Measurements from ENCODE around the gene TMEM50A. TPM values are rescaled to one million over a fixed set of nuclear protein-coding genes. Genes with fewer than 3 reads are reported as not detected.
"Not testable (repeated sequence)": the region's sequence is repeated elsewhere in the genome, so short reads cannot be mapped to it uniquely, and the experiment has no call there.

Gene TMEM50A
- polyA plus RNA-seq (2013, experiment 1 of 2; ENCODE audit: insufficient read length): 133 TPM
- 137 TPM for polyA plus RNA-seq (2013, experiment 2 of 2; ENCODE audit: insufficient read length)

DNA sequence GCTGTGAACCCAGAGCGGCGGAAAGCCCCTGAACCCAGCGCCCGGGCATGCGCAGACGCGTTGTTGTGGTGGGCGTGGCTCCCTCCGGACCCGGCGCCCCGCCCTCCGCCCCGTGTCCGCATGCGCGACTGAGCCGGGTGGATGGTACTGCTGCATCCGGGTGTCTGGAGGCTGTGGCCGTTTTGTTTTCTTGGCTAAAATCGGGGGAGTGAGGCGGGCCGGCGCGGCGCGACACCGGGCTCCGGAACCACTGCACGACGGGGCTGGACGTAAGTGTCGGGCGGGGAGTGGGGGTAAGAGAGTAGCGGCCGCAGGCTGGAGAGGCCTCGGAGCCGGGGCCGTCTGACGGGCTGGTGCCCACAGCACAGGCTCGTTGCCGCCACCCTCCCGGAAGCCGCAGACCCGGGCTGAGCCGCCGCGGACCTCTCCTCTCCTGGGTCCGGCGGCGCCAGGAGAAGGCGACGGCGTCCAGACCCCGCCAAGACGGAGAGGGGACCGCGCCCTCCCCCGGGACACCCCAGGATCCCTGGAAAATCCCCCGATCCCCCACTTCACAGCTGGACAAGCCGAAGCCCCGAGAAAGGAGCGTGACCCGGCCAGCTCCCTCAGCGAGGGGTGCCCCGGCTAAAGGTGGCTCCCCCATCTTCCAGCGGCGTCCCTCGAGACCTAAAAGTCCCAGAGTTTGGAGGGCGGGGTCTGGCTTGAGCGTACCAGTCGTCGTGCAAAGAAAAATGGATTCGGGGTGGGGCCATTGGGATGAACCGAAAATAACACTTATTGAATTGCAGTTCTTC lies at the start of gene TMEM50A:
TSS of gene TMEM50A (plus strand) at position 147 of the 794 bp plus-strand sequence. CDS start 2,153 bp downstream, outside the sequence.
- peak; percentile 85 for DNase-seq

DNA sequence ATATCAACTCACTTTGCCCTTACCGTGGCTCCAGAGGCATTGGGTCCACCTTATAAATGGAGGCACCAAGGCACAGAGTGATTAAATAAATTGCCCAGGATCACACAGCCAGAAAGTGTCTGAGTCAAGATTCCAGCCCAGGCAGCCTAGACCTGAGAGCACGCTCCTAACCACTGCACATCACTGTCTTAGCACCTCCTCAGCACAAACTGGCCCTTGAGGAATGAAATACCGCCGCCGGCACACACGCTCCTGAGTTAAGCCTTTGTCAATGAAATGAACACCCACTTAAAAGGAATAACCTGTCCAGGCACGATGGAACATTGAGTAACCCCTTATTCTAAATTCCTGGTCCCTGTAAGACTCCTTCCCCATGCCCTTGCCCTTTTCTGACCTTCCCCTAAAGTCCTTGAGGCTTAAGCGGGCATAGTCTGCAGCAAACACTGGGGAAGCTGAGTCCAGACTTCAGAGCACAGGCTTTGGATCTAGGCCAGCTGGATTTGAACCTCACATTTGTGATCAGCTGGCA lies 49.5 kb upstream of the TMEM50A start:
- not testable (repeated sequence) for DNase-seq

DNA sequence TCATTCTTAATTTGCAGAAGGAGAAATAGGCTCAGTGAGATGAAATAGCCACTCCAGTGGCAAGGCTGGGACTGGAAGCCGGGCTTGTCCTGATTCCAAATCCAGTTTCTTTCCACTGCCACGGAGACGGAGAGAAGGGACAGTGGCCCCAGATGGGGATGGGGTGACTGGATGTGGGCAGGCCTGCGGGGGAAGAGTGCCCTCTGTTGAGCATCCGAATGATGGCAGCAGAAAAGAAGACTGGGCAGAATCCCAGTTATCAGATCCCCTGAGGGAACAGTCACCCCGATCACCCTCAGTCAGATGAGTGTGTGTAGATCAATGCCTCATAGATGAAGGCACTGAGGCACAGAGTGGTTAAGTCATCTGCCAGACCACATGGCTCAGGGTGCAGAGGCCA lies 48.1 kb upstream of the TMEM50A start:
- not testable (repeated sequence) for DNase-seq

GRCh38 chr1:25293426-25293825 lies 44.7 kb upstream of the TMEM50A start:
- not testable (repeated sequence) for DNase-seq

DNA sequence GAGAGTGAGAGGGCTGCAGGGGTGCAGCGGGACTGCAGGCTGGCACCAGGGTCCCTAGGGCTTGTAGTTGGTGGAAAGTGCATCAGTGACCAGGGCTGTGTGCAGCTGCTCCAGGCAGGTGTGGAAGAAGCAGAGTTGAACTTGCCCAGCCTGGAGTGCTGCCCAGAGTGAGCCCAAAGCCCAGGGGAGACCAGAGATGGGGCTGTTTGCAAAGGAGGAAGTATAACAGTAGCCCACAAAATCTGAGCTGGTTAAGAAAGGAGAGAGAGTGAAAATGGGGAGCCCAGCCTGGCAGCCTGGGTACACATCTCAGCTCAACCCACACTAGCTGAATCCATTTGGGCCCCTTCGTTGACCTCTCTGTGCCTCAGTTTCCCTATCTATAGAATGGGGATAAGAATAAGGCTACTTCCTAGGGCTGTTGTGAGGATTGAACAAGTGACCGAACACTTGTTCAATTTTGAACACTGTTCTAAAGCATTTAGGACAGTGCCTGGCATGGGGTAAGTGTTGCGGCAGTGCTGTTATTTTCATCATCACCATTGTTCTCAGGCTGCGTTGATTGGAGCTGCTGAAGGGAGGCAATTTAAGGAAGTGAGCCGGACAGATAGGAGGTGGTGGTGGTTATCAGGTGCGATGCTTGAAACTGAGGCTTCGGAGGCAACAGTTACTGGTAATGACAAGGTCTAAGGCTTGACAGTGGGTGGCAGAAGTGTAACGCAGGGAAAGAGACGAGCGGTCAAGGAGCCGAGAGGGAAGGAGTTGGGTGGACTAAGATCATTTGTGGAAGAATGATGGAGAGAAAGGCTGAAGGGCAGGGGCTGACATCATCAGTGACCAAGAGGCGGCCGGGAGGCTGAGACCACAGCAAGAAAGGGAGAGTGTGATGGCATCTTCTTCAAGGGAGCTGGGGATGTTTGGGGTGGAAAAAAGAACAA lies 43.0 kb upstream of the TMEM50A start:
- DNase-seq: not testable (repeated sequence)

GRCh38 chr1:25296501-25296900 lies 41.6 kb upstream of the TMEM50A start:
- DNase-seq: not testable (repeated sequence)

- not testable (repeated sequence) for DNase-seq
These were observed 37.4 kb upstream of the TMEM50A start for GRCh38 chr1:25300729-25301128.

- DNase-seq: not testable (repeated sequence)
These were observed 35.8 kb upstream of the TMEM50A start for GRCh38 chr1:25302330-25302729.

GRCh38 chr1:25304936-25305335 lies 33.2 kb upstream of the TMEM50A start:
- not testable (repeated sequence) for DNase-seq

DNA sequence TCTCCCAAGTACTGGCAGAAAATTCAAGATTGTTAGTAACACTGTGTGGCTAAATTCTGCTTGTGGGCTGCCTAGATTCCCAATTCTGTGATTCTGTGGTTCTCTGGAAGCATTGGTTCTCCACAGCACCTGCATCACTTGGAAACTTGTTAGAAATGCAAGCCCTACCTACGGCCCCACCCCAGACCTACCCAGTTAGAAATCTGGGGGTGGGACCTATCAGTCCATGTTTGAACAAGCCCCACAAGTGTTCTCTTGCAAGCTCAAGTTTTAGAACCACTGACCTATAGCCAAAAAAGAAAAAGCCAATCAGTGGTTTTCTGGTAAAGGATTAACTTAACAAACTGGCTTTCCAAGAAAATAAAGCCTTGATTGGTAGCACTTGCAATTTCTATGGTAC lies 30.0 kb upstream of the TMEM50A start:
- not testable (repeated sequence) for DNase-seq

- DNase-seq: peak; percentile 81
These were observed 29.0 kb upstream of the TMEM50A start for GRCh38 chr1:25309085-25309484.

DNA sequence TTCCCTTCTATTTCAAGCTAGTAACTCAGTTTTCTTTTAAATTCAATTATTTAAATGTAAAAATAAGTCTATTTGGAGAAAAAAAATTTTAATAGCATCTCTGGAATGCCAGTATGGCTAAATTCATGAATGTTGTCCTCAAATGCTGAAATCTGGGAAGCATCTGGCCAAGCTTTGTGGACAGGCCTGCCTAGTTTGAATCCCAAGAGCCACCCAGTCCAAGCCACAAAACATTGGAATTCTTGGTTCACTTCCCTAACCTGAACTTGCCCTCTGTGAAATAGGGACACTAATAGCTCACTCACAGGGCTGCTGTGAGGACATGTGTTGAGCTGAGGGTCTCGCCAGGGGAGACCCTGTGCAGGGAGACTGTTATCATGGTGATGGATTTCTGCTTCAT lies 28.6 kb upstream of the TMEM50A start:
- peak; percentile 60 for DNase-seq

GRCh38 chr1:25312806-25313470 lies 25.2 kb upstream of the TMEM50A start:
- DNase-seq: not testable (repeated sequence)

DNA sequence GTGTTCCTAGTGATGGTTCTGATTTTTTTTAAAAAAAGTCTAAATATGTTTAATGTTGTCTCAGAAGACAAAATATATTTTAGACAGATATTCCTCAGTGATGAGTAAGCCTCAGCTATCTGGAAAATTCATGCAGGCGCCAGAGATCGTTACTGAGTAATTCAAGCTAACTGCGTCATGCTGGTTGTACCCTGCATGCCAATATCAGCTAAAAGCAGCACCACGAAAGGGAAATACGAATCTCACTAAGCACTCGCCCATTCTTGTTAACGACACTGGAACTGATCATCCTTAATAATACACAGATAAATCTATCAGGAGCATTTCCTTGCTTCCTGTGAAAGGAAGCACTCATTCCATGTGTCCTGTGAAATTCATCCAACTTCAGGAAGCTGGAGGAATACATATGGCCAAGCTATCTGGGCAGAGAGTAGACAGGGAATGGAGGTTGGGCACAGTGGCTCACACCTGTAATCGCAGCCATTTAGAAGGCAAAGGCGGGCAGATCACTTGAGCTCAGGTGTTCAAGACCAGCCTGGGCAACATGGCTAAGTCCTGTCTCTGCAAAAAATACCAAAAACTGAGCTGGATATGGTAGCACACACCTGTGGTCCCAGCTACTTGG lies 17.7 kb upstream of the TMEM50A start:
- peak; percentile 95 for DNase-seq

DNA sequence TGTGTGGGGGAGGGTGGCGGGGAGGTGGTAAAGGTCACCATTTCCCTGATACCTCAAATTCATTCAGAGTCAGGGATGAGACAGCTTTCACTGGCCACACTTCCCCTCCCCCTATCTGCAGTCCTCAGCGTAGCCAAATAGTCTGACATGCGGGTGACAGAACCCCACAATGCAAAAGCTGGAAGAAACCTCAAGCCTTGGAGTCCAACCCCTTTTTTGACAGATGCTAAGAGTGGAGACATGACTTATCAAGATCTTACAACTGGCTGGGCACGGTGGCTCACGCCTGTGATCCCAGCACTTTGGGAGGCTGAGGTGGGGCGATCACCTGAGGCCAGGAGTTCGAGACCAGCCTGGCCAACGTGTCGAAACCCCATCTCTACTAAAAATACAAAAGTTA lies 16.0 kb upstream of the TMEM50A start:
- DNase-seq: not testable (repeated sequence)

DNA sequence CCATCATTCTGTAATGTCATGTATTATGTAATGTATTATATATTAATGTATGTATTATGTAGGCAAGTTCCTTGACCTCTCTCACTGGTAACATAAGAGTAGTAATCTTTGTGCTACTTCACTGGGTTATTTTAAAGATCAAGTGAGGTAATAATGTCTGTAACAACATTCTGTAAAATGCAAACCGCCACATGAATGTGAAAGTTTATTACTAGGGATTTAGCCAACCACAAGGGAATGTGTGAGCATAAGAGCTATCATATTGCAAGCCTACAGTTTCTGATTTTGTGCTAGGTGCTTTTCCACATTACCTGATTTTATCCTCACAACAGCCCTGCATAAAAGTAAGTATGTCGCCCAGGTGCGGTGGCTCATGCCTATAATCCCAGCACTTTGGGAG lies 13.7 kb upstream of the TMEM50A start:
- DNase-seq: not testable (repeated sequence)

DNA sequence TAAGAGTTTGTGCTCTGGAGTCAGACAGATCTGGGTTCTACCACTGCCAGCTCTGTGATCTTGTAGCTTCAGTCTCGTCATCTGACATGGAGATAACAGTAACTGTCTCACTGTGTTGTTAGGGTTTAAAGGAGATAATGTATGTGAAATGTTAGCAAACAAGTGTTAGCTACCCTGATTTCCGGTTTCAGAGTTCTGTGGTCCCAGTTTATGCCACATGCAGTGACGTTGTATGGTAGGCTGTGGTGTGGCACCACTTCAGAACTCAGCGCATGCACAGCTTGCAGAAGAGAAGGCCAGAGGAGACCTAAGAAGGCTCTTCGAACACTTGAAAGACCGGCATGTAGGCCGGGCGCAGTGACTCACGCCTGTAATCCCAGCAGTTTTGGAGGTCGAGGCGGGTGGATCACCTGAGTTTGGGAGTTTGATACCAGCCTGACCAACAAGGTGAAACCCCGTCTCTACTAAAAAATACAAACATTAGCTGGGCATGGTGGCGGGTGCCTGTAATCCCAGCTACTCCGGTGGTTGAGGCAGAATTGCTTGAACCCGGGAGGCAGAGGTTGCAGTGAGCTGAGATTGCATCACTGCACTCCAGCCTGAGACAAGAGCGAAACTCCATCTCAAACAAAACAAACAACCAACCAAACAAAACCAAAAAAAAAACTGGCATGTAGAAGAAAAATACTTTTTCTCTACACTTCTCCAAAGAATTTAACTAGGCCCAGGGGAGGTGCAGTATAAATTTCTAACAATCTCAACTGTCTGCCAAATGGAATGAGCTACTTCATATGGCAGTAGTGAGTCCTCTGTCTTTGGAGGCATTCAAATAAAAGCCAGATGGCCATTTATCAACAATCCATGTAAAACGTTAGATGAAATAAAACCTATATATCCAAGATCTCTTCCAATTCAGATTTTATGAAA lies 10.0 kb upstream of the TMEM50A start:
- not testable (repeated sequence) for DNase-seq

- DNase-seq: not testable (repeated sequence)
These were observed 9.3 kb upstream of the TMEM50A start for GRCh38 chr1:25328791-25329185.

GRCh38 chr1:25329336-25329735 lies 8.8 kb upstream of the TMEM50A start:
- not testable (repeated sequence) for DNase-seq

DNA sequence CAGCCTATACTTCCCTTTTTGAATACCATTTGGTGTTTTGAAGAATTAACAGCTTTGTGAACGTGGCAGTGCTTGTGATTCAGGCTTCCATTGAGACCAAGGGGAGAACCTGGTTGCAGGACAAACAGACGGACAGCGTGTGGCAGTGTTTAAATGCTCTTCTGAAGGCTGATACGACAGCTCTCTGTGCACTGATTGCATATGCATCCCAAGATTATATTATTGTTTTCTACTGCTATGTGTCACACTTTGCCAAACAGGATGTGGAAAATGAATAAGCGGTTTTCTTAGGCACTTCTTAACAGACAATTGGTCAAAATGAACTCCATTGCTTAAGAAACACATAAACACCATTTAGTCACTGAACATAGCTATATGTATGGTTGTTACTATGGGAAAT lies 8.2 kb upstream of the TMEM50A start:
- peak; percentile 66 for DNase-seq
